Gastrocnemius medialis (tissue), 4 donors: ENCODE data around the gene PYM1.

Experiments
- CTCF ChIP-seq, 5 experiments: fragments of 450-650 bp in 3 of 5; fragments of 200-600 bp in 2 of 5; sonication (generic) in 2 of 5; IDR thresholded peaks in 4 of 5; conservative IDR thresholded peaks in 1 of 5; 1 replicate in 4 of 5; 2 replicates in 1 of 5; pipeline ENCODE4 v1.5.1; 2016 to 2019; ENCODE audit warnings: antibody characterized with exemption in 5 of 5, mild to moderate bottlenecking in 3 of 5, moderate library complexity in 3 of 5
- POLR2A ChIP-seq, 2 donors: fragments of 450-650 bp; IDR thresholded peaks; one replicate each; pipeline ENCODE4 v1.6.1; 2017; ENCODE audit warnings: antibody characterized with exemption in 2 of 2, mild to moderate bottlenecking in 2 of 2, moderate library complexity in 2 of 2

DNA sequence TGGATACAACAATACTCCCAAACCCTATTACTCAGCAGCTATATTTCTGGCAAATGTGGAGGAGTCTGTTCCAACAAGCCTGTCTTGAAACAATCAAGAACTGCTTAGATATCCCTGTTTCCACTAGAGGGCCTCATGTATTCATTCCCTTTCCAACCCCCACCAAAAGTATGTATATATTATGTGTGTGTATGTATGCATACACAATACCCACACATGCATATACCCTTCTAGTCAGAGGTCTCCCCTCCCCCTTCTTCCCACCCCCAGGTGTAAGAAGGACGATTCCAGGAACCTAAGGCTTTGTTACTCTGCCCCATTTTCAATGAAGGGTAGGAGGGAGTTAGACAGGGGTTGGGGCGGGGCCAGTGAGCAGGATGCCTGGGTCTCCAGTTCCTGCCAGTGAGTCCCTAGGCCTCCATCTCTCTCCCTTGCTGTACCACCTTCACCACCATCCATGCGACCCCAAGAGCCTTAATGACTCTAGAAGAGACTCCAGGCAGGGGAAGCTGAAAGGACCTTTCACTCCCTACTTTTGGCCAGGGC lies 3.1 kb upstream of the PYM1 start, which contains the start of gene DGKA:
- peak in 3 of 5 experiments; percentile 13 to 43 (median 21) for TF ChIP-seq CTCF (IDR thresholded peaks at IDR 0.05 in 4 of 5, conservative IDR thresholded peaks at IDR 0.05 in 1 of 5)
- no peak for TF ChIP-seq POLR2A (IDR thresholded peaks at IDR 0.05)
